OCI-LY3 (cell line): ENCODE data around the gene RPN2.

ENCODE experiments used
- H2AFZ ChIP-seq: fragments of 200-600, 300-600 bp; shearing (Covaris generic); 2 replicates; pipeline ENCODE4 v1.6.0; 2014; ENCODE audit warnings: antibody characterized with exemption, low read depth, low read length
- H3K27ac ChIP-seq: fragments of 200-600, 300-600 bp; sonication (generic); 2 replicates; pipeline ENCODE4 v1.5.1; 2014; ENCODE audit warnings: mild to moderate bottlenecking, low read length, moderate library complexity, mixed read lengths
- H3K27me3 ChIP-seq: fragments of 200-600, 300-600 bp; sonication (generic); 2 replicates; pipeline ENCODE4 v1.6.1; 2014; ENCODE audit warnings: low read depth, low read length, mixed read lengths
- H3K36me3 ChIP-seq: fragments of 200-600, 300-600 bp; sonication (generic); replicated peaks from 2 replicates; pipeline ENCODE3; 2014; ENCODE audit warnings: low read depth, low read length, mixed read lengths
- H3K4me1 ChIP-seq: fragments of 300-600, 200-600 bp; sonication (generic); 2 replicates; pipeline ENCODE4 v1.6.1; 2014; ENCODE audit warnings: low read length, mixed read lengths
- H3K4me2 ChIP-seq: fragments of 200-600, 300-600 bp; sonication (generic); 2 replicates; pipeline ENCODE4 v1.6.1; 2014; ENCODE audit warnings: low read length, mixed read lengths
- H3K4me3 ChIP-seq: fragments of 300-600, 200-600 bp; sonication (generic); 2 replicates; pipeline ENCODE4 v1.5.1; 2014; ENCODE audit warnings: antibody characterized with exemption, mild to moderate bottlenecking, low read length, moderate library complexity
- H3K79me2 ChIP-seq: fragments of 300-600, 200-600 bp; shearing (Covaris generic); 2 replicates; pipeline ENCODE4 v1.6.1; 2014; ENCODE audit warnings: mild to moderate bottlenecking, low read length, mixed read lengths
- H3K9ac ChIP-seq: fragments of 300-600, 200-600 bp; shearing (Covaris generic); 2 replicates; pipeline ENCODE4 v1.6.0; 2014; ENCODE audit warnings: mild to moderate bottlenecking, low read length, moderate library complexity
- H3K9me3 ChIP-seq: fragments of 200-600, 300-600 bp; shearing (Covaris generic); 2 replicates; pipeline ENCODE4 v1.6.1; 2014; ENCODE audit warnings: low read length, mixed read lengths; ENCODE audit not compliant: insufficient read depth
- H4K20me1 ChIP-seq: fragments of 200-600, 300-600 bp; sonication (generic); 2 replicates; pipeline ENCODE4 v1.6.1; 2016; ENCODE audit warnings: low read length, mixed read lengths; ENCODE audit not compliant: insufficient read depth
- EZH2phosphoT487 ChIP-seq: fragments of 200-600 bp; shearing (Covaris generic); IDR thresholded peaks from 2 replicates; pipeline ENCODE4 v1.6.1; 2018; ENCODE audit warnings: antibody characterized with exemption, mixed run types, low read depth
- TF ChIP-seq, protein P1 (sequence below): fragments of 200-600, 300-600 bp; sonication (generic); IDR thresholded peaks from 2 replicates; pipeline ENCODE4 v1.5.1; 2014; ENCODE audit warnings: antibody characterized with exemption, low read length, low read depth

The RPN2 gene

DNA sequence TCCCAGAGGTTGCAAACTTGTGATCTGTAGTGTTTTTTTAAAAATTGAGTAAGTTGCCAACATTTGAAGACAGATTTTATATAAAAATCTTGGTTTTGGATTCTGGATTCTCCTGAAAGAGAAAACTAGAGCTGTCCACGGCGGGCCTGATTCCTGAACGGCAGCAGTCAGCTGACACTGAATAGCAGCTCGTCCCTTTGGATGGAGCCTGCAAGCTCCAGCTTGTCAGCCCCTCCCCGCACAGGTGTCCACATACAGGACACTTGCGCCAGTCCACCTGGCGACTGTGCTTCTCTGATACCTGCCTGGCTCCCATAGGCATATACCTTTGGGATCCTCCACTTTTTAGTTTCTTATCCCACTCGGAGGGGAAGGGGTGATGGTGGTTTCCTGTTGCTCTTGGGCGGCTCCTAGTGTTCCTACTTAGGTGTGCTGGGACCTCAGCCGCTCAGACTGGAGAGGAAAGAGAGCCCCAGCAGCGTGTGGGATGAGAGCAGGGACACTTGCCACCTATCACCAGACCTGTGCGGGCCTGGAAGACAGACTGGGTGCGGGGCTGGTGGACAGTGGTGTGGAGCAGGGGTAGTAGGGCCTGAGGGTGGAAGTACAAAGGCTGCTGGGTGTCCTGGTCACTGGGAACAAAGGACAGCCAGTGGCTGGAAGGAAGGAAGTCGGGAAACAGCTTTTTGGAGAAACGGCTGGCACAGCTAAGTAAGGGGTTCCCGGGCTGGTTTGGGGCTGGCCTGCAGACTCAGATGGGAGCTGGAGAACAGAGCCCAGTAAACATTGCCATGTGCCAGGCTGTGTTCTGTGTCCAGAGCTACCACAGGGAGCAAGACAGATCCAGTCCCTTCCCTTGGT is 64.2 kb downstream of the RPN2 start:
- no peak overlapping the region for H3K4me3 ChIP-seq
- TF ChIP-seq, protein P1, sequence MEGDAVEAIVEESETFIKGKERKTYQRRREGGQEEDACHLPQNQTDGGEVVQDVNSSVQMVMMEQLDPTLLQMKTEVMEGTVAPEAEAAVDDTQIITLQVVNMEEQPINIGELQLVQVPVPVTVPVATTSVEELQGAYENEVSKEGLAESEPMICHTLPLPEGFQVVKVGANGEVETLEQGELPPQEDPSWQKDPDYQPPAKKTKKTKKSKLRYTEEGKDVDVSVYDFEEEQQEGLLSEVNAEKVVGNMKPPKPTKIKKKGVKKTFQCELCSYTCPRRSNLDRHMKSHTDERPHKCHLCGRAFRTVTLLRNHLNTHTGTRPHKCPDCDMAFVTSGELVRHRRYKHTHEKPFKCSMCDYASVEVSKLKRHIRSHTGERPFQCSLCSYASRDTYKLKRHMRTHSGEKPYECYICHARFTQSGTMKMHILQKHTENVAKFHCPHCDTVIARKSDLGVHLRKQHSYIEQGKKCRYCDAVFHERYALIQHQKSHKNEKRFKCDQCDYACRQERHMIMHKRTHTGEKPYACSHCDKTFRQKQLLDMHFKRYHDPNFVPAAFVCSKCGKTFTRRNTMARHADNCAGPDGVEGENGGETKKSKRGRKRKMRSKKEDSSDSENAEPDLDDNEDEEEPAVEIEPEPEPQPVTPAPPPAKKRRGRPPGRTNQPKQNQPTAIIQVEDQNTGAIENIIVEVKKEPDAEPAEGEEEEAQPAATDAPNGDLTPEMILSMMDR: peak; percentile 14; the same call in 1 of the 2 replicates
- TF ChIP-seq EZH2phosphoT487: no peak
- H3K79me2 ChIP-seq: no peaks in the 10 kb centered on the region
- no peak overlapping the region for H3K27ac ChIP-seq
- no peaks in the 10 kb centered on the region for H3K9me3 ChIP-seq
- H3K27me3 ChIP-seq: no peaks in the 10 kb centered on the region
- H3K9ac ChIP-seq: no peak overlapping the region
- no peak overlapping the region for H3K4me2 ChIP-seq
- no peaks in the 10 kb centered on the region for H4K20me1 ChIP-seq
- H2AFZ ChIP-seq: no peak overlapping the region
- H3K4me1 ChIP-seq: no peaks in the 10 kb centered on the region
- peaks cover 57% of the 10 kb centered on the region for H3K36me3 ChIP-seq

DNA sequence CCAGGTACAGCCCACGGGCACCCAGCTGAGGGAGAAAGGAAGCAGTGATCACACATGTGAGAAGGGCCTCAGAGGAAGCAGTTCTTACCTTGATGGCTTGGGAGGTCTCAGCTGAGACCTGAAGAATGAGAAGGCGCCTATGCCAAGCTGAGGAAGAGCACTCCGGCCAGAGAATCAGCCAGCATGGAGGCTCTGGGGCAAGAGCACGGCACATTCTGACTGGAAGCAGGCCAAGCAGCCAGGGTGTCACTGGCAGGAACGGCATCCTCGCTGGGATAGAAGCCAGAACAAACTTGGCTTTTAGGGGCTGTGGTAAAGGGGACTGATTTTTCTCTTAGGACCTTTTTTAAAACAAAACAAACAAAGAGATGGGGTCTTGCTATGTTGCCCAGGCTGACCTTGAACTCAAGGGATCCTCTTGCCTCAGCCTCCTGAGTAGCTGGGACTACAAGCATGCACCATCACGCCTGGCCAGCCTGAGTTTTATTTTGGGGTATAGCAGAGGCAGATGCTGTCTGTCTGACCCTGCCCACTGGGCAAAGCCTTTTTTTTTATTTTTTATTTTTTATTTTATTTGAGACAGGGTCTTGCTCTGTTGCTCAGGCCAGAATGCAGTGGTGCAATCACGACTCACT is 64.9 kb downstream of the RPN2 start:
- Histone ChIP-seq H3K79me2 (no peaks in the 10 kb centered on the region), H3K36me3 (peaks cover 50% of the 10 kb centered on the region), H3K9me3 (no peaks in the 10 kb centered on the region), H2AFZ (no peak overlapping the region), H3K4me2 (no peak overlapping the region), H3K4me3 (no peak overlapping the region), H3K9ac (no peak overlapping the region), H3K27me3 (no peaks in the 10 kb centered on the region), H4K20me1 (no peaks in the 10 kb centered on the region), H3K27ac (no peak overlapping the region), H3K4me1 (no peaks in the 10 kb centered on the region)
- TF ChIP-seq, protein P1: no peak
- TF ChIP-seq EZH2phosphoT487: no peak

DNA sequence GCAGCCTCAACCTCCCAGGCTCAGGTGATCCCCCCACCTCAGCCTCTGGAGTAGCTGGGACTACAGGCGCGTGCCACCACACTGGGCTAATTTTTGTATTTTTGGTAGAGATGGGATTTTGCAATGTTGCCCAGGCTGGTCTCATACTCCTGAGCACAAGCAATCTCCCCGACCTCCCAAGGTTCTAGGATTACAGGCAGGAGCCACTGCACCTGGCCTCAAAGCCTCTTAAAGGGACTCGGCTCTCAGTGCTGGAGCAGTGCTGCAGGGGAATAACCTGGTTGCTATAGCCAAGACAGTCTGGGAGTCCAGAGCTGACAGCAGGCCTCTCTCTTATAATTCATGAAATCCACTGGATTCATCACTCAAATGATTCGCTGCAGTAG is 65.4 kb downstream of the RPN2 start:
- Histone ChIP-seq H3K9ac (no peak overlapping the region), H3K79me2 (no peaks in the 10 kb centered on the region), H3K27ac (no peak overlapping the region), H3K36me3 (peaks cover 45% of the 10 kb centered on the region), H2AFZ (no peak overlapping the region), H3K9me3 (no peaks in the 10 kb centered on the region), H4K20me1 (no peaks in the 10 kb centered on the region), H3K27me3 (no peaks in the 10 kb centered on the region), H3K4me2 (no peak overlapping the region), H3K4me1 (no peaks in the 10 kb centered on the region), H3K4me3 (no peak overlapping the region)
- no peak for TF ChIP-seq EZH2phosphoT487
- TF ChIP-seq, protein P1: no peak
